SW480 (cell line): ENCODE measurements around the gene AGAP1.
A peak's percentile ranks its signal among the peaks of the same experiment; 100 is the strongest.

ENCODE experiments used
- DNase-seq: peaks from one replicate; pipeline ENCODE4 v3.0.0-alpha.2; 2016; ENCODE audit warnings: low spot score

The AGAP1 gene

GRCh38 chr2:235508371-235509160 is 14.7 kb downstream of the AGAP1 start:
- no peak for DNase-seq

- DNase-seq: no peak
Measured at GRCh38 chr2:235510318-235510717, 16.5 kb downstream of the AGAP1 start.

- peak; percentile 42 for DNase-seq
Measured at GRCh38 chr2:235511187-235511661, 17.4 kb downstream of the AGAP1 start.

GRCh38 chr2:235511751-235512698 is 18.2 kb downstream of the AGAP1 start:
- DNase-seq: no peak

- DNase-seq: no peak
Measured at GRCh38 chr2:235512699-235513053, 18.8 kb downstream of the AGAP1 start.

GRCh38 chr2:235513984-235514626 is 20.3 kb downstream of the AGAP1 start:
- DNase-seq: no peak

GRCh38 chr2:235514627-235515363 is 21.0 kb downstream of the AGAP1 start:
- peak; percentile 37 for DNase-seq

- no peak for DNase-seq
Measured at GRCh38 chr2:235515364-235515742, 21.5 kb downstream of the AGAP1 start.

- no peak for DNase-seq
Measured at GRCh38 chr2:235515821-235516220, 22.0 kb downstream of the AGAP1 start.

GRCh38 chr2:235516257-235516656 is 22.4 kb downstream of the AGAP1 start:
- no peak for DNase-seq

- no peak for DNase-seq
Measured at GRCh38 chr2:235518322-235519090, 24.7 kb downstream of the AGAP1 start.

- no peak for DNase-seq
Measured at GRCh38 chr2:235520787-235521186, 26.9 kb downstream of the AGAP1 start.

GRCh38 chr2:235521844-235522243 is 28.0 kb downstream of the AGAP1 start:
- no peak for DNase-seq

- DNase-seq: no peak
Measured at GRCh38 chr2:235523021-235523420, 29.2 kb downstream of the AGAP1 start.

GRCh38 chr2:235523486-235524150 is 29.8 kb downstream of the AGAP1 start:
- no peak for DNase-seq

GRCh38 chr2:235526166-235526565 is 32.3 kb downstream of the AGAP1 start:
- no peak for DNase-seq

GRCh38 chr2:235527806-235528469 is 34.1 kb downstream of the AGAP1 start:
- no peak for DNase-seq

GRCh38 chr2:235529621-235530020 is 35.8 kb downstream of the AGAP1 start:
- DNase-seq: no peak

- no peak for DNase-seq
Measured at GRCh38 chr2:235530735-235531134, 36.9 kb downstream of the AGAP1 start.

- no peak for DNase-seq
Measured at GRCh38 chr2:235532307-235532706, 38.5 kb downstream of the AGAP1 start.
